Superior temporal gyrus (tissue), 1 donor: Measurements from ENCODE around the gene MAGI1.

Source experiments
- DNase-seq: peaks from one replicate; pipeline ENCODE4 v3.0.0-alpha.2; 2016; ENCODE audit errors: extremely low spot score

Gene MAGI1

GRCh38 chr3:65946438-65946837, 92.3 kb downstream of the MAGI1 start:
- no peak for DNase-seq

- DNase-seq: no peak
Measured at GRCh38 chr3:65945953-65946352, 92.8 kb downstream of the MAGI1 start.

- no peak for DNase-seq
Measured at GRCh38 chr3:65945480-65945879, 93.2 kb downstream of the MAGI1 start.

- no peak for DNase-seq
Measured at GRCh38 chr3:65944252-65944651, 94.5 kb downstream of the MAGI1 start.

- DNase-seq: peak; percentile 7
Measured at GRCh38 chr3:65939801-65940246, 98.9 kb downstream of the MAGI1 start.

GRCh38 chr3:65939184-65939583, 99.5 kb downstream of the MAGI1 start:
- DNase-seq: no peak

GRCh38 chr3:65938676-65939075, 100.0 kb downstream of the MAGI1 start:
- DNase-seq: no peak

GRCh38 chr3:65938147-65938546, 100.6 kb downstream of the MAGI1 start:
- no peak for DNase-seq

GRCh38 chr3:65936908-65937638, 101.6 kb downstream of the MAGI1 start:
- no peak for DNase-seq

GRCh38 chr3:65935724-65936123, 103.0 kb downstream of the MAGI1 start:
- DNase-seq: no peak

- no peak for DNase-seq
Measured at GRCh38 chr3:65930648-65931047, 108.1 kb downstream of the MAGI1 start.

GRCh38 chr3:65928110-65928509, 110.6 kb downstream of the MAGI1 start:
- DNase-seq: no peak

- DNase-seq: no peak
Measured at GRCh38 chr3:65927576-65927975, 111.1 kb downstream of the MAGI1 start.

GRCh38 chr3:65925254-65925954, 113.3 kb downstream of the MAGI1 start:
- DNase-seq: no peak

GRCh38 chr3:65924762-65925161, 114.0 kb downstream of the MAGI1 start:
- DNase-seq: no peak

GRCh38 chr3:65922441-65922840, 116.3 kb downstream of the MAGI1 start:
- no peak for DNase-seq

- DNase-seq: no peak
Measured at GRCh38 chr3:65919826-65920225, 118.9 kb downstream of the MAGI1 start.

- DNase-seq: peak; percentile 7
Measured at GRCh38 chr3:65915477-65915876, 123.2 kb downstream of the MAGI1 start.

- DNase-seq: peak; percentile 18
Measured at GRCh38 chr3:65914740-65915367, 123.9 kb downstream of the MAGI1 start.

- peak; percentile 63 for DNase-seq
Measured at GRCh38 chr3:65914032-65914739, 124.5 kb downstream of the MAGI1 start.

GRCh38 chr3:65912647-65913046, 126.1 kb downstream of the MAGI1 start:
- DNase-seq: no peak

GRCh38 chr3:65908588-65908987, 130.1 kb downstream of the MAGI1 start:
- DNase-seq: no peak
